Measurements from ENCODE around the gene GMPR2. TPM values are rescaled to one million over a fixed set of nuclear protein-coding genes. Genes with fewer than 3 reads are reported as not detected.

The GMPR2 gene
- total RNA-seq, 4 donors from 2014 or later = 39.0 to 57.2 (median 49.0) TPM

DNA sequence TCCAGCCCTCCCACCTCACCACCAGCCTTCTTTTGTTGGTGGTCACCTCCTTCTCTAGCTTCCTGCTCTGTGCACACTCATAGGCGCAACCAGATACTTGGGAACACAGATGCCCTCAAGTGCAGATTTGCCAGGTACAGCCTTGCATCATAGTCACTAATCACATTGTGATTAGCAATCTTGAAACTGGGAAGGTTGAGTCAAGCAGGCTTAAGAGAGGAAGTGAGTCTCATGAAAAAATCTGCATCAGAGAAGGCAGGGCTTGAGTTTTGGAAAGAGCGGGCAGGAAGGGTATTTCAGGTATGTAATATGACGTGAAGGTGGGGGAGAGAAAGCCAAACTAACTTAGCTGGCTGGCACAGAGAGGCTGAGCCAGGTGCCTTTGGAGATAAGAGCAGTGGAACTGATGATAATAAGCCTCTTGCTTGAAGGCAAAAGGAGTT lies 41.4 kb downstream of the GMPR2 start:
- 43 to 55% methylated on average over 3 of the region's 3 CpGs for WGBS, 2 donors
- DNase-seq (ENCODE audit: low spot score in 2 of 2) = no peak
- intact Hi-C loops (cut with DNase I; ENCODE audit: low total_unique reads) = no loop called here
- no peak overlapping the region for H3K4me3 ChIP-seq (ENCODE audit: low read depth, poor library complexity, severe bottlenecking)
- TF ChIP-seq POLR2A (IDR thresholded peaks at IDR 0.05) = no peak
- TF ChIP-seq, protein P1, sequence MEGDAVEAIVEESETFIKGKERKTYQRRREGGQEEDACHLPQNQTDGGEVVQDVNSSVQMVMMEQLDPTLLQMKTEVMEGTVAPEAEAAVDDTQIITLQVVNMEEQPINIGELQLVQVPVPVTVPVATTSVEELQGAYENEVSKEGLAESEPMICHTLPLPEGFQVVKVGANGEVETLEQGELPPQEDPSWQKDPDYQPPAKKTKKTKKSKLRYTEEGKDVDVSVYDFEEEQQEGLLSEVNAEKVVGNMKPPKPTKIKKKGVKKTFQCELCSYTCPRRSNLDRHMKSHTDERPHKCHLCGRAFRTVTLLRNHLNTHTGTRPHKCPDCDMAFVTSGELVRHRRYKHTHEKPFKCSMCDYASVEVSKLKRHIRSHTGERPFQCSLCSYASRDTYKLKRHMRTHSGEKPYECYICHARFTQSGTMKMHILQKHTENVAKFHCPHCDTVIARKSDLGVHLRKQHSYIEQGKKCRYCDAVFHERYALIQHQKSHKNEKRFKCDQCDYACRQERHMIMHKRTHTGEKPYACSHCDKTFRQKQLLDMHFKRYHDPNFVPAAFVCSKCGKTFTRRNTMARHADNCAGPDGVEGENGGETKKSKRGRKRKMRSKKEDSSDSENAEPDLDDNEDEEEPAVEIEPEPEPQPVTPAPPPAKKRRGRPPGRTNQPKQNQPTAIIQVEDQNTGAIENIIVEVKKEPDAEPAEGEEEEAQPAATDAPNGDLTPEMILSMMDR (IDR thresholded peaks at IDR 0.05) = no peak

DNA sequence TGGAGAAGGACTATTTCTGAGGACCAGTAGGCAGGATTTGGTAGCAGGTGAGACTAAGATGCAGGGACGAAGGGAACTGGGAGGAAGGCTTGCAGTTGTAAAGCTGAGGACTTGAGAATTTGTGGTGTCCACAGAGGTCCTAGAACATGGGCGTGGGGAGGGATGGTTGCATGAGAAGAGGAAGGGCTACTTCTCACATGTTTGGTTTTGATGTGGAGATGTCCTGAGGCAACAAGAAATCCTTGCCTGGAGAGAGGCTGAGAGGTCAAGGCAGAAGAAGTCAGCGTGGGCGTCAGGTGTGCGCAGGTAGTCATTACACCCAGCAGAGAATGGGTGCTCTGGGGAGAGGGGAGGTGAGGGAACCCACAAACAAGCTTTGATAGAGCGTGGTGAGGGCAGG lies 44.3 kb downstream of the GMPR2 start:
- intact Hi-C loops (cut with DNase I; ENCODE audit: low total_unique reads) = no loop called here

DNA sequence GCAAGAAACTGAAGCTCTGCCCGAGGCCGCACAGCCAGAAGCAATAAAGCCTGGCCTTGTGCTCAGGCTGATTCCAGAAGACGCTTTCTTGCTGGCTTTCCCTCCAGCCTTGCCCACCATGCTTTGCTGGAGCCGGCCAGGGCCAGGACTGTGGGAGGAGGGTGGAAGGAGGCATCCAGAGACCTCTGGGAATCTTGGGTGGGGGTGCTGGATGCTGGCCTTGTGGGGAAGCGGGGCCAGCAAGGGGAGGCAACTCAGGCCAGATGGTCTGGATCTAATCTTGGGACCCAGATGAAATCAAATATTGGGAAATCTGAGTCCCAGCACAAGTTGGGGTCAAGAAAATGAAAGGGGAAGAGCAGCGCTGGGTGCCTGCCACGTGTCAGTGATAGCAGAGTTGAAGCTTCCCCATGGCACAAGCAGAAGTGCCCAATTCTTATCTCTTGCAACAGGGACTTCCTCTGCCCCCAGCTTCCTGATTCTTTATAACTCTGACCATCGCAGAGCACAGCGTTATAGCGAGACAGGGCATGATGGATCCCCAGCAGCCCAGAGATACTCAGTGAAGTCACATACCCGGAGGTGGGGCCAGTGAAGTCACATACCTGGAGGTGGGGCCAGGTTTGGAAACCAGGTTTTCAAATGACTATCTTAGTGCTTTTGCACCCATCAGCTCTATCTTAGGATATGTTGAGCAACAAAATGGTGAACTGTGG lies 45.0 kb downstream of the GMPR2 start:
- 66 to 82% methylated on average over 11 of the region's 11 CpGs for WGBS, 2 donors
- H3K4me3 ChIP-seq (ENCODE audit: low read depth, poor library complexity, severe bottlenecking) = no peak overlapping the region
- intact Hi-C loops (cut with DNase I; ENCODE audit: low total_unique reads) = no loop called here
- DNase-seq (ENCODE audit: low spot score in 2 of 2) = peak in 1 of 2 donors; percentile 79
- TF ChIP-seq, protein P1 (IDR thresholded peaks at IDR 0.05) = no peak
- no peak for TF ChIP-seq POLR2A (IDR thresholded peaks at IDR 0.05)

More for the DNA sequence above, 44.3 kb downstream of the GMPR2 start:
- DNase-seq (ENCODE audit: low spot score in 2 of 2) = no peak
- no peak for TF ChIP-seq POLR2A (IDR thresholded peaks at IDR 0.05)
- TF ChIP-seq, protein P1 (IDR thresholded peaks at IDR 0.05) = no peak
- no peak overlapping the region for H3K4me3 ChIP-seq (ENCODE audit: low read depth, poor library complexity, severe bottlenecking)
- WGBS, 2 donors = 85 to 91% methylated on average over 6 of the region's 6 CpGs

DNA sequence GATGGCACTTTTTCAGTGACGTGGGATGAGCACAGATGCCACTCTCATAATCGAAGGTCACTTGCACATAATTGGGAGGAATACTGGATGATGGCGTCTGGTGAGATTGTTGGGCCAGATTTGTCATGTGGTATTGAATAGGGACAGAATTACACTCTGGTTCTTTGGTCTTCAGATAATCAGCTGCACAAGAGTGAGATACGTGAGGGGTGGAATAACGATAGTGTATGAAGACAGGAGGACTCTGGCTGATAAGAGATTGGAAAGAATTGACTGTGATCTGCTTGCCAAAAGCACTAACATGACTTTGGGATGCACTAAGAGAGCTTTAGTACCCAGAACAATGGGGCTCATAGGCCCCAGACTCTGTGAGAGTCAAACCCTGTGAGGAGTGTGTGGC lies 45.7 kb downstream of the GMPR2 start:
- intact Hi-C loops (cut with DNase I; ENCODE audit: low total_unique reads) = no loop called here
- DNase-seq (ENCODE audit: low spot score in 2 of 2) = no peak
- no peak overlapping the region for H3K4me3 ChIP-seq (ENCODE audit: low read depth, poor library complexity, severe bottlenecking)
- WGBS, 2 donors = 91 to 93% methylated on average over 5 of the region's 5 CpGs
- TF ChIP-seq, protein P1 (IDR thresholded peaks at IDR 0.05) = no peak
- no peak for TF ChIP-seq POLR2A (IDR thresholded peaks at IDR 0.05)

DNA sequence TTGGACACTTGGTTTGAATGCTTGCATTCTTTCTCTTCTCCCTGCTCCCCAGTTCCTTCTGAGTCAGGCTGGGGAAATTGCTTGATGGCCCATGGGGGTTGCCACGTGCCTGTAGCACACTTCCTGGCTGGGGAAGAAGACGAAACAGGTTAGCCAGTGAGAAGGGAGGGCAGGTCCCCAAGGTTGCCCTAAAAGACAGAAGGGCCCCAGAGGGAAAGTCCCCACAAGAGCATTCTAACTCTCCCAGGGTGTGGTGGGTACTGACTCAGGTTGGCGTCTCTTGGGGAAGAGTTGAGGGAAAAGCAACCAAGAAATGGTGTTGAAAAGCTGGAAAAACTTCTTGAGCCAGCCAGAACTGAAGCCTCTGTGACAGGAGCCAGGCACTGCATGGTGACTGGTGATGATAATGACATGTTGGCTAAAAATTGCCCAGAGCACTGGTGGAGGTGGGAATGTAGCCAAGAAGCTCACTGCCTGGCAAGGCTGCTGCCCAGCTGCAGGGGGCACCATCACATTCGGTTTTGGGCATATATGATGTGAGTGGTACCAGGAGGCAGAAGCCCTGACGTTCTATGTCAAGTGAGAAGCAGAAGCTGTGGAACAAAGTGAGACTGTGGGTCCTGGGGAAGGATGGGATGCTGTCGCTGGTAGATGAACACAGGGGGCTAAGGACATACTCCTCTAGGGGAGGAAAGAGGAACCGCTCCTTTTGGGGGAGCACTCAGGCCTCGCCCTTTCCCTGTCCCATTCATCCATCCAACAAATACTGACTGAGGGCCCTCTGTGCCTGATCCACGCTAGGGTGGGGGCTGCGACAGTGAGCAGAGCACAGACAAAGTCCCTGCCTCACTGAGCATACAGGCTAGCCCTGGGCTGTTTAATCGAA lies 46.8 kb downstream of the GMPR2 start:
- TF ChIP-seq POLR2A (IDR thresholded peaks at IDR 0.05) = no peak
- TF ChIP-seq, protein P1 (IDR thresholded peaks at IDR 0.05) = no peak
- H3K4me3 ChIP-seq (ENCODE audit: low read depth, poor library complexity, severe bottlenecking) = no peak overlapping the region
- DNase-seq (ENCODE audit: low spot score in 2 of 2) = no peak
- WGBS, 2 donors = 56 to 61% methylated on average over 11 of the region's 11 CpGs
- intact Hi-C loops (cut with DNase I; ENCODE audit: low total_unique reads) = no loop called here
